Bone marrow (tissue), 2 donors: ENCODE results near the gene WNT2B.

Experiments
- DNase-seq, 2 donors: peaks; one replicate each; lab custom pipeline; 2025; lab: John Stamatoyannopoulos, UW

WNT2B gene

GRCh38 chr1:112504661-112505399, 3.9 kb upstream of the WNT2B start:
- no peak for DNase-seq

- DNase-seq, result no peak
These were observed 3.4 kb upstream of the WNT2B start for GRCh38 chr1:112505400-112505785.

- DNase-seq, result no peak
These were observed 2.9 kb upstream of the WNT2B start for GRCh38 chr1:112505878-112506277.

GRCh38 chr1:112506306-112506705, 2.5 kb upstream of the WNT2B start:
- DNase-seq, result no peak

GRCh38 chr1:112506731-112507130, 2.0 kb upstream of the WNT2B start:
- DNase-seq, result no peak

GRCh38 chr1:112507336-112507735, 1.4 kb upstream of the WNT2B start:
- no peak for DNase-seq

GRCh38 chr1:112507921-112508277, 866 bp upstream of the WNT2B start:
- DNase-seq, result no peak

- DNase-seq, result no peak
These were observed 367 bp downstream of the WNT2B start for GRCh38 chr1:112509005-112509659.

GRCh38 chr1:112509660-112510178, 954 bp downstream of the WNT2B start:
- no peak for DNase-seq

GRCh38 chr1:112510340-112510739, 1.6 kb downstream of the WNT2B start:
- DNase-seq, result no peak

- DNase-seq, result no peak
These were observed 3.1 kb downstream of the WNT2B start for GRCh38 chr1:112511897-112512296.

- no peak for DNase-seq
These were observed 4.5 kb downstream of the WNT2B start for GRCh38 chr1:112513112-112513870.

GRCh38 chr1:112514901-112515300, 6.1 kb downstream of the WNT2B start:
- DNase-seq, result no peak

- DNase-seq, result no peak
These were observed 6.7 kb downstream of the WNT2B start for GRCh38 chr1:112515311-112516009.

- no peak for DNase-seq
These were observed 7.4 kb downstream of the WNT2B start for GRCh38 chr1:112516141-112516540.

GRCh38 chr1:112517231-112517630, 8.5 kb downstream of the WNT2B start:
- no peak for DNase-seq

GRCh38 chr1:112517646-112518045, 8.9 kb downstream of the WNT2B start:
- no peak for DNase-seq

GRCh38 chr1:112518186-112518585, 9.4 kb downstream of the WNT2B start:
- no peak for DNase-seq

GRCh38 chr1:112520166-112520565, 11.4 kb downstream of the WNT2B start:
- no peak for DNase-seq

- DNase-seq, result no peak
These were observed 13.9 kb downstream of the WNT2B start for GRCh38 chr1:112522621-112523020.

GRCh38 chr1:112524251-112524650, 15.5 kb downstream of the WNT2B start:
- DNase-seq, result no peak

- DNase-seq, result no peak
These were observed 16.2 kb downstream of the WNT2B start for GRCh38 chr1:112524986-112525385.
